HG03175 (cell line): ENCODE results near the gene ZMIZ1.

Experiments used
- ATAC-seq: cut with Tn5 transposase; IDR thresholded peaks from one replicate; pipeline ENCODE4 v1.9.1; 2021; ENCODE audit warnings: mild to moderate bottlenecking, moderate library complexity; ENCODE audit not compliant: unreplicated experiment

Gene ZMIZ1

GRCh38 chr10:79049931-79050895 lies 18.6 kb upstream of the ZMIZ1 start:
- ATAC-seq, result no peak

DNA sequence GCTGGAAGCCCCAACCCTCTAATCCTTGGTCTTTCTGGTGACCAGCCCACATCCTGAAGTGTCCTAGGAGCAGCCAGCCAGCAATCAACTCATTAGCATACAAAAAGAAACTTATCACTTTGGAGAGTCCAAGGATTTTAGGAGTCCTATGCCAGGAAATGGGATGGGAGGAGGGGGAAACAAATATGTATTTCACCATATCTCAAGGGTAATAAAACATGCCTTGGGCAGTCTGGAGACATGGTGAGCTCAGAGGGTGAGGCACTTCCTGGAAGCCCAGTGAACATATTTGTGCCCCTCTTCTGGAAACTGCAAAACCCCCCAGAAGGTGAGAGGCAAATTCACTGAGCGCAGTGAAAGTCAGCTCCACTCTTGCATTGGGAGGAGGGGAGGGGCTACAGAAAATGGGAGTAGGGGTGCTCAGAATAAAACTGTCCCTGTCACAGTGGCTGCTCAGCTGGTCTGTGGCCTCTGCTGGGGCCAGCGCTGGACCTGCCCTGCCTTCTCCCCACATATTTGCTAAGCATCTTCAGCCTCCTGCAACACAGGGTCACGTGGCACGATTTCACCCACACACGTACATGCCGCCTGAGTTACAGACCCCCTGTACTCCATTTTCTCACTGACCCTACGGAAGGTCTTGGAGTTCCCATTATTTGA lies 17.7 kb upstream of the ZMIZ1 start:
- no peak for ATAC-seq

DNA sequence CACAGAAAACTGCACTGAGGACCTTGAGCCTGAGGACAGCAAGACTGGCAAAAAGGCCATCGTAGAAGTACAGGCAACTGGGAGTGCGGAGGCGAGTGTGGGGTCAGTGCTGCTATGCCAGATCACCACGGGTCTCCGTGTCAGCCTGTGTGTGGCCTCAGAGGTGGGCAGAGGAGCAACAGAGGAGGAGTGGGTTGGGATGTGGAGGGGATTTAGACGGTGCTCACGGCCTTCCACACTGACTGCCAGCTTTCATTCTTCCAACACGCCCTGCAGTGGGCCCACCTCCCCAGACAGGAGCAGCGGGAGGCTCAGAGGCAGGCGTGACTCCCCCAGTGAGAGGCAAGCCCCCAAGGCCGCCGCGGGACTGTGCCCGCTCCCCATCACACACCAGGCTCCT lies 17.0 kb upstream of the ZMIZ1 start:
- no peak for ATAC-seq

DNA sequence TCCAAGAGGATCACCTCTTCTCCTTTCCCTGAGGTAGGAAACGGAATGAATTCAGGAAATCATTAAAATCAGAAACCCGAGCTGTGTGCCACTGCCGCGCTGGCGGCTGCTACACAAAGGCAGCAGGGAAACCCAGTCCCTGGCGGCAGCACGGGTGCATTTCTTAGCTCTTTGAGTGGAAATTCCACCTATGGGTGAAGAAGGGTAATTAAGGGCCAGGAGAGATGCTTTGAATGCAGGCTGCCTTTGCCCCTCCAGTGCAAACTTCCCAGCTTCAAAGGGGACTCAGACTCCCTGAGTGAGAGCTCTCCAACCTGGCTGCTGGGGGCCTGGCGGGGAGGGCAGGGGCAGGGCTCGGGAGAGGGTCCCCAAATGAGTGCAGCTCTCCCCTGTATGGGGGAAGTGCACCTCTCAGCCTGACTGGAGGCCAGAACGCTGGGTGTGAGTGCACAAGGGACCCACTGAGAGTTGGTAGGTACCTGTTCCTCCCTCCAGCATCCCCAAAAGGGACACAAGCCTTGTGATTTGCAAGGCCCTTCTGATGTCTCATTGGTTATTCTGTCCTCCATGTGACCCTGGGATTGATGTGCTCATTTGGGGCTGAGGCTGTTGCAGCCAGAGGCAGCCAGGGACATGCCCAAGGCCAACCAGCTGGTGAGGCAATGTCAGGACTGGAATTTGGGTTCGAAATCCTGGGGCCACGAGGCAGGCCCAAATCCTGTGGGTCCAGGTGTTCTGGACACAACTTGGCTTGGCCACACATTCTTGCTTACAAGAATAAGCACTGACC lies 16.3 kb upstream of the ZMIZ1 start:
- ATAC-seq, result peak; percentile 51

DNA sequence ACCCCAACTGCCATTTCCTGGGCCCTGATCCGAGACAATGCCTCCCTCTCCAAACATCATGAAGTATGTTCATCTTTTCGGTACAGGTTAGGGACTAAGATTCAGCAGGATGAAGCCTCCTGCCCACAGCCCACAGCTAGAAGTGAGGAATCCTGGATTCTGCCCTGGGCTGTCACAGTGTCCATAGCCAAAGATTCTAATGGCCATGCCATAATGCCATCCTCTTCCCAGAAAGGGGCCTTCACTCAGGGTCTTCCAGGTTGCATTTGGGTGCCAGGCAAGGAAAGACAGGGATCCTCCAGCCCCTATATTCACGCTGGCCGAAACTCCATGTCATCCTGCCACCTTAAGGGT lies 15.7 kb upstream of the ZMIZ1 start:
- ATAC-seq, result no peak

- ATAC-seq, result no peak
Measured at GRCh38 chr10:79053481-79054202, 15.1 kb upstream of the ZMIZ1 start.

- ATAC-seq, result no peak
Measured at GRCh38 chr10:79054203-79055099, 14.3 kb upstream of the ZMIZ1 start.

DNA sequence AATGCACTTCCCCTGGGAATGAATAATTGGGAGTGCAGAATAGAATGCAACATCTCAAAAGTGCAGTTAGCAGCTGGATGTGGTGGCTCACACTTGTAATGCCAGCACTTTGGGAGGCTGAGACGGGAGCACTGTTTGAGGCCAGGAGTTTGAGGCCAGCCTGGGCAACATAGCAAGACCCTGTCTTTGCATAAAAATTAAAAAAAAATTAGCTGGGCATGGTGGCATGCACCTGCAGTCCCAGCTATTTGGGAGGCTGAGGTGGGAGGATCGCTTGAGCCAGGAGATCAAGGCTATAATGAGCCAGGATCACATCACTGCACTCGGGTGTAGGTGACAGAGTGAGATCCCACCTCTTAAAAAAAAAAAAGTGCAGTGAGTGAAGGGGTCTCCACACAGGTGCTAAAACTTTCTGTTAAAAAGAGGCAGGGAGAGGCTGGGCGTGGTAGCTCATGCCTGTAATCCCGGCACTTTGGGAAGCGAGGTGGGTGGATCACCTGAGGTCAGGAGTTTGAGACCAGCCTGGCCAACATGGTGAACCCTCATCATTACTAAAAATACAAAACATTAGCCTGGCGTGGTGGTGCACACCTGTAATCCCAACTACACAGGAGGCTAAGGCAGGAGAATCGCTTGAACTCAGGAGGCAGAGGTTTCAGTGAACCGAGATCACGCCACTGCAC lies 13.5 kb upstream of the ZMIZ1 start:
- ATAC-seq, result no peak

- no peak for ATAC-seq
Measured at GRCh38 chr10:79055892-79056291, 12.9 kb upstream of the ZMIZ1 start.

- no peak for ATAC-seq
Measured at GRCh38 chr10:79056361-79056735, 12.4 kb upstream of the ZMIZ1 start.

- ATAC-seq, result no peak
Measured at GRCh38 chr10:79056736-79057391, 11.9 kb upstream of the ZMIZ1 start.

- no peak for ATAC-seq
Measured at GRCh38 chr10:79057481-79058275, 11.1 kb upstream of the ZMIZ1 start.

DNA sequence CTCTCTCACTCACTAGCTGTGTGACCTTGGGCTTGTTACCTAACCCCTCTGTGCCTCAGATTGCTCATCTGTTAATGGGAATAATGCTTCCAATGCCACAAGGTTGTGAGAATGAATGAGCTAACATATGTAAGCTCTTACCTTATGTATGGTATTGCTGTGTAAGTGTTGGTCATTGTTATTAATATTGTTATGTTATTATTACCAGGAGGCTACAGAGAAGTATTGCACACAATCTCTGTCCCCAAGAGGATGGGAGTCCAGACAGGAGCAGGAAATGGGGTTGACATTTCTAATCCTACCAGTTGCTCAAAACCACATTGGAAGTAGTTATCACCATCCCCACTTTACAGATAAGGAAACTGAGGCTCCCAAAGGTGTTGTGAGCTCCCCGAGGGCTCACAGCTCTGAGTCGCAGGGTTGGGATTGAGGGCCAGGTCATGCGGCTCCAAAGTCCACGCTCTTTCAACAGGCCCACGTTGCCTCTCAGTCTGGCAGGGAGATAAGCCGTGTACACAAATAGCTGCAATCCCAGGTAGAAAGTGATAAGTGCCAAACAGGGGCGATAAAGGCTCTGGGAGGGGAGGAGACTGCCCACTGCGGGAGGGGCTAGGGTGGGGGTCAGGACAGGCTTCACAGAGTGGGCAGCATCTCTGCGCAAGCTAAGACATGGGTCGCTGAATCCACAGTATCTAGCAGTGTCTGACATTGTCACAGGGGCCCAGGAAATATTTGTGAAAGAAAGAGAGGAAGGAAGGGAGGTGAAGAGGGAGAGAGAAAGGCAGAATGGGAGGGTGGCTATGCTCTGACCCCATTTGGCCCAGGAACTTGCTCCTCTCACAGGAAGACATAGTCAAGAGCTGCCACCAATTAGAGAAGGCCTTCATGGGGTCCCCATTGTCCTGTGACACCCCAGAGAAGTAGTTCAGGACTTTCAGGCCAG lies 9.6 kb upstream of the ZMIZ1 start:
- no peak for ATAC-seq

GRCh38 chr10:79059859-79060379 lies 8.8 kb upstream of the ZMIZ1 start:
- ATAC-seq, result no peak

DNA sequence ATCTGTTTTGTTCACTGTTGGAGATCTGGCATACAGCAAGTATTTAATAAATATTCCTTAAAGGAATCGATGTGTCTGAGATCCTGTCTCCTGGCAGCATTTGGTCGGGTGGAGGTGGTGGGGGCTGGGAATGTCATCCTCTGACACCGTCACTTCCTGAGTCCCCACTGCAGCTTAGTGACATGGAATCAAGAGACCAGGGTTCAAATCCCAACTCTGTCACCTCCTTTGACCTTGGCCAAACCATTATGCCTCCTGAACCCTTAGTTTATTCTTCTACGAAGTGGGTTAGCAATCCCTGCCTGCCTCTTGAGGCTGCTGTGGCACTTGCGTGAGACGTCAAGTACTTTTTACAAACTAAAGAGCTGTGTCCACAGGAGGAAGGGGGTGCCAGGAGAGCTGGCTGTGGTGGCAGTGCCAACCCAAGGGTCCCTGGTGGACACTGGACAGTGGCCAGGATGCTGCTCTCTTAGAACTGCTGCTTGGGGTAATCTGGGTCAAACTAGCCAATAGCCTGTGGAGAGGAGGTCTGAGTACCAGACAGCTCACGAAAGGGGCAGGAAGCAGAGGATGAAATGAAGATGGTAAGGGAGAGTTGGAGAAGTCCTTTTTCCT lies 8.0 kb upstream of the ZMIZ1 start:
- ATAC-seq, result no peak
